ENCODE results near the gene SPATA19.

DNA sequence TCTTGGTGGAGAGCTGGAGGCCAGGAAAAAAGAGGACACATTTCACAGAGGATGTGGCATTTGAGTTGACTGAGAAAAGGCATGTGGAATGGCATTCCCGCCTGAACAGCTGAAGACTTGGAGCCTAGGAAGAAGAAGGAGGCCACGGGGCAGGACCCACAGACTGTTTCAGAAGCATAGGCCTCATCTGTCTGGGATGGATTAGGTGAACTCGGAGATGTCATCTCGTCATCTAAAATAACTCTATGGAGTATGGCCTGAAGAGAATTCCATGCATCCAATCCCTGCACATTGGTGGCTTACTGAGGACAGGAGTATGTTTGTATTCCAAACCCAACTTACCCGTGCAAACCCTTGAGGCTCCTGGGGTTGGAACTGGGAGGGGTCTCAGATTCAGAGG, 16.4 kb downstream of the SPATA19 start:
- TF ChIP-seq, protein P1, sequence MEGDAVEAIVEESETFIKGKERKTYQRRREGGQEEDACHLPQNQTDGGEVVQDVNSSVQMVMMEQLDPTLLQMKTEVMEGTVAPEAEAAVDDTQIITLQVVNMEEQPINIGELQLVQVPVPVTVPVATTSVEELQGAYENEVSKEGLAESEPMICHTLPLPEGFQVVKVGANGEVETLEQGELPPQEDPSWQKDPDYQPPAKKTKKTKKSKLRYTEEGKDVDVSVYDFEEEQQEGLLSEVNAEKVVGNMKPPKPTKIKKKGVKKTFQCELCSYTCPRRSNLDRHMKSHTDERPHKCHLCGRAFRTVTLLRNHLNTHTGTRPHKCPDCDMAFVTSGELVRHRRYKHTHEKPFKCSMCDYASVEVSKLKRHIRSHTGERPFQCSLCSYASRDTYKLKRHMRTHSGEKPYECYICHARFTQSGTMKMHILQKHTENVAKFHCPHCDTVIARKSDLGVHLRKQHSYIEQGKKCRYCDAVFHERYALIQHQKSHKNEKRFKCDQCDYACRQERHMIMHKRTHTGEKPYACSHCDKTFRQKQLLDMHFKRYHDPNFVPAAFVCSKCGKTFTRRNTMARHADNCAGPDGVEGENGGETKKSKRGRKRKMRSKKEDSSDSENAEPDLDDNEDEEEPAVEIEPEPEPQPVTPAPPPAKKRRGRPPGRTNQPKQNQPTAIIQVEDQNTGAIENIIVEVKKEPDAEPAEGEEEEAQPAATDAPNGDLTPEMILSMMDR (conservative IDR thresholded peaks at IDR 0.05; ENCODE audit: low read depth in 2 of 2), result no peak
- TF ChIP-seq EZH2 (IDR thresholded peaks at IDR 0.05; ENCODE audit: low read depth, unreplicated experiment) (no peak), EZH2phosphoT487 (IDR thresholded peaks at IDR 0.05; ENCODE audit: unreplicated experiment) (no peak)
